OCI-LY3 (cell line): Measurements from ENCODE around the gene TMEM266.

Source experiments
- EZH2phosphoT487 ChIP-seq: fragments of 200-600 bp; shearing (Covaris generic); IDR thresholded peaks from 2 replicates; pipeline ENCODE4 v1.6.1; 2018; ENCODE audit warnings: antibody characterized with exemption, mixed run types, low read depth
- TF ChIP-seq, protein P1 (sequence below): fragments of 200-600, 300-600 bp; sonication (generic); IDR thresholded peaks from 2 replicates; pipeline ENCODE4 v1.5.1; 2014; ENCODE audit warnings: antibody characterized with exemption, low read length, low read depth

DNA sequence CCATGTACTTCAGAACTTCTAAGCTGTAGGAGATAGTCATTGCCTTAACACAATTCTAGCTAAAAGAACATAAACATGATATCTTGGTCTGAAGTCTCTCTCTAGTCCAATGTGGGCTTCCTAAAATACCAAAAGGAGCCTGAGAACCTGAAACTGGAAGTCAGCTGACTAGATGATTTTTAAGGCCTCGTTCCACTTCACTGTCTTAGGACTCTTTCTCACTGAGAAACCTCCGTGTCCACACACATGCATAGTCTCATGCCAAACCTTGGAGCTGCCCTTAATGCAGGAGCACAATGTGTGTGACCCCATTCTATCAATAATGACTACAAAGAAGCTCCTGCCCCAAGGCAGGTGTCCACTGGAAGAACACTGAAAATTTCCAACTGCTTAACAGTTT is 163.7 kb downstream of the TMEM266 start:
- TF ChIP-seq, protein P1, sequence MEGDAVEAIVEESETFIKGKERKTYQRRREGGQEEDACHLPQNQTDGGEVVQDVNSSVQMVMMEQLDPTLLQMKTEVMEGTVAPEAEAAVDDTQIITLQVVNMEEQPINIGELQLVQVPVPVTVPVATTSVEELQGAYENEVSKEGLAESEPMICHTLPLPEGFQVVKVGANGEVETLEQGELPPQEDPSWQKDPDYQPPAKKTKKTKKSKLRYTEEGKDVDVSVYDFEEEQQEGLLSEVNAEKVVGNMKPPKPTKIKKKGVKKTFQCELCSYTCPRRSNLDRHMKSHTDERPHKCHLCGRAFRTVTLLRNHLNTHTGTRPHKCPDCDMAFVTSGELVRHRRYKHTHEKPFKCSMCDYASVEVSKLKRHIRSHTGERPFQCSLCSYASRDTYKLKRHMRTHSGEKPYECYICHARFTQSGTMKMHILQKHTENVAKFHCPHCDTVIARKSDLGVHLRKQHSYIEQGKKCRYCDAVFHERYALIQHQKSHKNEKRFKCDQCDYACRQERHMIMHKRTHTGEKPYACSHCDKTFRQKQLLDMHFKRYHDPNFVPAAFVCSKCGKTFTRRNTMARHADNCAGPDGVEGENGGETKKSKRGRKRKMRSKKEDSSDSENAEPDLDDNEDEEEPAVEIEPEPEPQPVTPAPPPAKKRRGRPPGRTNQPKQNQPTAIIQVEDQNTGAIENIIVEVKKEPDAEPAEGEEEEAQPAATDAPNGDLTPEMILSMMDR = no peak
- no peak for TF ChIP-seq EZH2phosphoT487
